OCI-LY7 (cell line): ENCODE measurements around the gene SHROOM3. TPM values are rescaled to one million over a fixed set of nuclear protein-coding genes. Genes with fewer than 3 reads are reported as not detected.

Experiments used
- BruUV-seq: library from RNA; stranded (reverse); fragments of 400-500 nt; replicated peaks from 2 replicates; lab custom pipeline; 2021; lab: Mats Ljungman, UMichigan
- CTCF ChIA-PET: fragments of 300-600 bp; sonication (Branson Sonifier 250); formaldehyde crosslinking; loops from one replicate; lab custom pipeline; 2022; ENCODE audit warnings: antibody characterized with exemption; ENCODE audit not compliant: unreplicated experiment; lab: Charles Lee
- POLR2A ChIA-PET: fragments of 300-600 bp; sonication (Branson Sonifier 250); formaldehyde crosslinking; loops from one replicate; lab custom pipeline; 2022; ENCODE audit warnings: antibody characterized with exemption; lab: Charles Lee
- DNase-seq: peaks from one replicate; pipeline ENCODE4 v3.0.0-alpha.2; 2015; ENCODE audit warnings: low spot score
- H2AFZ ChIP-seq: fragments of 200-600 bp; sonication (generic), shearing (Covaris generic); 2 replicates; pipeline ENCODE4 v1.6.1; 2014; ENCODE audit warnings: mild to moderate bottlenecking, antibody characterized with exemption, low read length, moderate library complexity
- H3K27ac ChIP-seq: fragments of 200-600 bp; sonication (generic); 2 replicates; pipeline ENCODE4 v1.5.1; 2014; ENCODE audit warnings: mixed run types, low read depth, mild to moderate bottlenecking, moderate library complexity, low read length, inconsistent platforms; ENCODE audit not compliant: poor library complexity, severe bottlenecking
- H3K36me3 ChIP-seq: fragments of 200-600 bp; sonication (generic); 2 replicates; pipeline ENCODE4 v1.6.1; 2014; ENCODE audit warnings: mild to moderate bottlenecking, antibody characterized with exemption, low read length, moderate library complexity, mixed read lengths; ENCODE audit not compliant: insufficient read depth
- H3K4me1 ChIP-seq: fragments of 200-600 bp; sonication (generic); 2 replicates; pipeline ENCODE4 v1.5.1; 2014; ENCODE audit warnings: mild to moderate bottlenecking, low read length; ENCODE audit not compliant: insufficient read depth, poor library complexity, severe bottlenecking
- H3K4me2 ChIP-seq: fragments of 200-600 bp; sonication (generic); 2 replicates; pipeline ENCODE4 v1.6.1; 2014; ENCODE audit warnings: mild to moderate bottlenecking, low read length
- H3K4me3 ChIP-seq: fragments of 200-600 bp; sonication (generic); 2 replicates; pipeline ENCODE4 v1.5.1; 2014; ENCODE audit warnings: mild to moderate bottlenecking, low read depth, low read length; ENCODE audit not compliant: poor library complexity, severe bottlenecking
- H3K79me2 ChIP-seq: fragments of 200-600 bp; sonication (generic); 2 replicates; pipeline ENCODE4 v1.6.1; 2016; ENCODE audit warnings: low read depth, mild to moderate bottlenecking, low read length, moderate library complexity, mixed read lengths; ENCODE audit not compliant: insufficient read depth
- H3K9me2 ChIP-seq: fragments of 200-600 bp; sonication (generic); 2 replicates; pipeline ENCODE4 v1.6.1; 2016; ENCODE audit warnings: mild to moderate bottlenecking, low read length, mixed read lengths; ENCODE audit not compliant: insufficient read depth
- H3K9me3 ChIP-seq: fragments of 200-600 bp; sonication (generic); 2 replicates; pipeline ENCODE4 v1.6.1; 2014; ENCODE audit warnings: mild to moderate bottlenecking, mixed run types, low read length, mixed read lengths
- H4K20me1 ChIP-seq: fragments of 200-600 bp; sonication (generic); 2 replicates; pipeline ENCODE4 v1.6.1; 2014; ENCODE audit warnings: mild to moderate bottlenecking, antibody characterized with exemption, low read length, moderate library complexity, mixed read lengths; ENCODE audit not compliant: insufficient read depth
- EZH2phosphoT487 ChIP-seq: fragments of 200-600 bp; sonication (generic); IDR thresholded peaks from 2 replicates; pipeline ENCODE4 v1.6.1; 2018; ENCODE audit warnings: low read depth, borderline replicate concordance, mild to moderate bottlenecking, mixed run types, antibody characterized with exemption, low read length, moderate library complexity, mixed read lengths
- intact Hi-C: fragments of 100-400 bp; cut with micrococcal nuclease; formaldehyde crosslinking; loops from one replicate; pipeline ENCODE4 v1.10.0; 2022; ENCODE audit not compliant: unreplicated experiment
- total RNA-seq, 2 experiments: library from RNA; depleted of rRNA in 1 of 2; stranded (reverse); fragments of >200 nt in 1 of 2; shearing (Covaris generic) in 1 of 2; gene quantifications; 2 replicates each; pipeline ENCODE4 v1.2.3, GENCODE V29; 2014 to 2022
- TF ChIP-seq, protein P1 (sequence below): fragments of 200-600 bp; sonication (generic); conservative IDR thresholded peaks from 2 replicates; pipeline ENCODE4 v1.5.1; 2014; ENCODE audit warnings: mild to moderate bottlenecking, antibody characterized with exemption, low read length, moderate library complexity, mixed read lengths

Gene SHROOM3
- total RNA-seq, 2 experiments from 2014 or later = not detected

- DNase-seq = no peak
- ChIA-PET POLR2A (no interaction called here), CTCF (no interaction called here)
- intact Hi-C loops = no loop called here
- no peaks in the 10 kb centered on the region for H3K4me1 ChIP-seq
- H3K4me2 ChIP-seq = no peak overlapping the region
- H3K36me3 ChIP-seq = no peaks in the 10 kb centered on the region
- H3K4me3 ChIP-seq = no peak overlapping the region
- H3K9me2 ChIP-seq = no peaks in the 10 kb centered on the region
- TF ChIP-seq, protein P1, sequence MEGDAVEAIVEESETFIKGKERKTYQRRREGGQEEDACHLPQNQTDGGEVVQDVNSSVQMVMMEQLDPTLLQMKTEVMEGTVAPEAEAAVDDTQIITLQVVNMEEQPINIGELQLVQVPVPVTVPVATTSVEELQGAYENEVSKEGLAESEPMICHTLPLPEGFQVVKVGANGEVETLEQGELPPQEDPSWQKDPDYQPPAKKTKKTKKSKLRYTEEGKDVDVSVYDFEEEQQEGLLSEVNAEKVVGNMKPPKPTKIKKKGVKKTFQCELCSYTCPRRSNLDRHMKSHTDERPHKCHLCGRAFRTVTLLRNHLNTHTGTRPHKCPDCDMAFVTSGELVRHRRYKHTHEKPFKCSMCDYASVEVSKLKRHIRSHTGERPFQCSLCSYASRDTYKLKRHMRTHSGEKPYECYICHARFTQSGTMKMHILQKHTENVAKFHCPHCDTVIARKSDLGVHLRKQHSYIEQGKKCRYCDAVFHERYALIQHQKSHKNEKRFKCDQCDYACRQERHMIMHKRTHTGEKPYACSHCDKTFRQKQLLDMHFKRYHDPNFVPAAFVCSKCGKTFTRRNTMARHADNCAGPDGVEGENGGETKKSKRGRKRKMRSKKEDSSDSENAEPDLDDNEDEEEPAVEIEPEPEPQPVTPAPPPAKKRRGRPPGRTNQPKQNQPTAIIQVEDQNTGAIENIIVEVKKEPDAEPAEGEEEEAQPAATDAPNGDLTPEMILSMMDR = no peak
- no peak for TF ChIP-seq EZH2phosphoT487
- BruUV-seq = no TSS peak
- H2AFZ ChIP-seq = no peak overlapping the region
- H3K9me3 ChIP-seq = no peaks in the 10 kb centered on the region
- no peaks in the 10 kb centered on the region for H4K20me1 ChIP-seq
- no peaks in the 10 kb centered on the region for H3K79me2 ChIP-seq
- no peak overlapping the region for H3K27ac ChIP-seq
These were observed 255.9 kb downstream of the SHROOM3 start for GRCh38 chr4:76690906-76691275.

DNA sequence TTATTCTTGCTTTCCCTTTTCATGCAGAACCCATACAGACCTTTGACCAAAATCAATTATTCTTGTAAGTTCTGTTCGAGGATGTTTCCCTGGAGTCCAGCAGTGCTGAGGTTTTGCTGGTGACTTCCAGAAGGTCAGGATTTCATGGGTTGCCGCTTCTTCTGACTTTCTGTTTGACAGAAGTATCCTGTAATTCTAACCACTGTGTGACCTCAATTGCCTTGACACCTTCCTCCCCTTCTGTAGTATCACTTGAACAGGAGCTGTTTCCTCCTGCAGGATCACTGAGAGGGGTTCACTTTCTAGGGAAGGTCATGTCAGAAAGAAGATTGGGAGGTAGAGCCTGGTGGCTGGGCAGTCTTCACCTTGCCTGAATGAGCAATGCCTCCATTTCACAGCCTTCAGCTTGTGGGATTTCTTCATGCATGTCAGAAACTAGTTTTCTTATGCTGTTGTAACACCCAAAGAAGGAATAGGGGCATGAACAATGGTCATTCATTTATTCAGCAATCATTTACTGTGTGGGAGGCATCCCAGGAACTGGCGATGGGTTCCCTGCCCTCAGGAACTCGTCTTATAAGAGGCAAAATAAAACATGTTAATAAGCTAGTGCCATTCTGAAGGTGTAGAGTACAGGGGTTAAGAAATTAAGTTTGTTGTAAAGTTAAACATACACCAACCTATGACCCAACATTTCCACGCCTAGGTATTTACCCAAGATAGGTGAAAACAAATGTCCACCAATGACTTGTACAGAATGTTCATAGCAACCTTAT is 257.0 kb downstream of the SHROOM3 start:
- TF ChIP-seq EZH2phosphoT487 = no peak
- TF ChIP-seq, protein P1 = no peak
- ChIA-PET CTCF (no interaction called here), POLR2A (no interaction called here)
- no peak overlapping the region for H3K4me2 ChIP-seq
- H3K9me2 ChIP-seq = no peaks in the 10 kb centered on the region
- intact Hi-C loops = no loop called here
- no peak for DNase-seq
- H3K27ac ChIP-seq = no peak overlapping the region
- H3K79me2 ChIP-seq = no peaks in the 10 kb centered on the region
- no peaks in the 10 kb centered on the region for H3K36me3 ChIP-seq
- H3K4me1 ChIP-seq = no peaks in the 10 kb centered on the region
- H2AFZ ChIP-seq = no peak overlapping the region
- BruUV-seq = no TSS peak
- H3K9me3 ChIP-seq = no peaks in the 10 kb centered on the region
- H4K20me1 ChIP-seq = no peaks in the 10 kb centered on the region
- no peak overlapping the region for H3K4me3 ChIP-seq

DNA sequence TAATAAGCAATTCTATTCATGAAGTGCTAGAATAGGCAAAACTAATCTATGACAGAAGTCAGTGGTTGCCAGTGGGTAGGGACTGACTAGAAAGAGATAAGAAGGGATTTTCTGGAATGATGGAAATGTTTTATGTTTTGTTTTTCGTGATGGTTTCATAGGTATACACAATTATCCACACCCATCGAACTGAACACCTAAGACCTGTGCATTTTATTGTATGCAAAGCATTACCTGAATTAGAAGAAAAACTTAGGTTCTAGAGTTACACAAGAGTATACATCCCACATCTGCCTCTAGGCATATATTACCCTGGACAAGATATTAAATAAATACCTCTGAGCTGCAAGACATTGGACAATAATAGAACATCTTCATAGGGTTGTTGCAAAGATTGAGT is 257.7 kb downstream of the SHROOM3 start:
- H3K4me2 ChIP-seq = no peak overlapping the region
- H3K36me3 ChIP-seq = no peaks in the 10 kb centered on the region
- H3K79me2 ChIP-seq = no peaks in the 10 kb centered on the region
- H3K4me1 ChIP-seq = no peaks in the 10 kb centered on the region
- H3K27ac ChIP-seq = no peak overlapping the region
- POLR2A ChIA-PET = interaction anchor here (0.5 to 0.6 kb wide), 2 partner anchors 32 to 332 kb away, joined by 3 to 4 read pairs; no protein-coding TSS in a partner anchor
- no peaks in the 10 kb centered on the region for H3K9me3 ChIP-seq
- CTCF ChIA-PET = no interaction called here
- no peaks in the 10 kb centered on the region for H4K20me1 ChIP-seq
- TF ChIP-seq, protein P1 = no peak
- TF ChIP-seq EZH2phosphoT487 = no peak
- no TSS peak for BruUV-seq
- no peak for DNase-seq
- H3K9me2 ChIP-seq = no peaks in the 10 kb centered on the region
- intact Hi-C loops = no loop called here
- no peak overlapping the region for H2AFZ ChIP-seq
- H3K4me3 ChIP-seq = no peak overlapping the region
